Vagina (tissue), 2 donors: ENCODE data around the gene HYCC1.

ENCODE experiments used
- CTCF ChIP-seq, 3 experiments: fragments of 450-650 bp in 2 of 3; fragments of 200-600 bp in 1 of 3; sonication (generic) in 1 of 3; IDR thresholded peaks; one replicate each; pipeline ENCODE4 v1.5.1; 2017 to 2019; ENCODE audit warnings: antibody characterized with exemption in 3 of 3, mild to moderate bottlenecking in 2 of 3, moderate library complexity in 2 of 3
- POLR2AphosphoS5 ChIP-seq, 2 donors: sonication (generic); formaldehyde crosslinking; IDR thresholded peaks; one replicate each; pipeline ENCODE4 v1.9.0; 2017; ENCODE audit warnings: antibody characterized with exemption in 2 of 2, mild to moderate bottlenecking in 2 of 2, low read depth in 1 of 2; ENCODE audit not compliant: insufficient read depth in 1 of 2

GRCh38 chr7:22990588-22990949, 23.4 kb downstream of the HYCC1 start:
- TF ChIP-seq CTCF (IDR thresholded peaks at IDR 0.05) = no peak
- no peak for TF ChIP-seq POLR2AphosphoS5 (IDR thresholded peaks at IDR 0.05; ENCODE audit: insufficient read depth in 1 of 2, low read depth in 1 of 2)
